CD4-positive, CD25-positive, alpha-beta regulatory T cell (primary cell): ENCODE measurements around the gene EGFLAM. TPM values are rescaled to one million over a fixed set of nuclear protein-coding genes. Genes with fewer than 3 reads are reported as not detected.

Experiments
- ATAC-seq, 2 donors: fragments of 150-1000 bp; cut with Tn5 transposase; one replicate each; pipeline ENCODE4 v1.10.0; 2021; ENCODE audit warnings: low read depth in 2 of 2, moderate number of reproducible peaks in 2 of 2, moderate library complexity in 1 of 2
- DNase-seq, 3 donors: peaks; one replicate each; pipeline versions ENCODE4 v3.0.0 to v3.0.0-alpha.2; 2012 to 2022; ENCODE audit warnings: mixed read lengths in 1 of 3
- H3K27ac ChIP-seq: one replicate; pipeline ENCODE4 v1.7.0; 2013; ENCODE audit warnings: mild to moderate bottlenecking, low read length; ENCODE audit not compliant: insufficient read depth, poor library complexity, severe bottlenecking
- H3K27me3 ChIP-seq: one replicate; pipeline ENCODE4 v1.7.0; 2013; ENCODE audit warnings: low read length; ENCODE audit not compliant: control insufficient read depth, insufficient read depth
- H3K36me3 ChIP-seq: one replicate; pipeline ENCODE4 v1.7.0; 2013; ENCODE audit warnings: mild to moderate bottlenecking, low read length, moderate library complexity; ENCODE audit not compliant: control insufficient read depth, insufficient read depth
- H3K4me1 ChIP-seq: 2 replicates; pipeline ENCODE4 v1.7.0; 2013; ENCODE audit warnings: mild to moderate bottlenecking, low read length; ENCODE audit not compliant: insufficient read depth, control insufficient read depth, poor library complexity, severe bottlenecking
- H3K4me3 ChIP-seq: one replicate; pipeline ENCODE4 v1.7.0; 2013; ENCODE audit warnings: low read depth, mild to moderate bottlenecking, low read length, moderate library complexity
- H3K9me3 ChIP-seq, 2 experiments: 1 replicate in 1 of 2; 2 replicates in 1 of 2; pipeline ENCODE4 v1.7.0; 2013; ENCODE audit warnings: low read length in 2 of 2, mild to moderate bottlenecking in 1 of 2, moderate library complexity in 1 of 2; ENCODE audit not compliant: control insufficient read depth in 2 of 2
- H3K27ac Mint-ChIP-seq, 3 donors: one replicate each; pipeline ENCODE4 v1.8.0; 2020 to 2022; ENCODE audit warnings: mild to moderate bottlenecking in 3 of 3, mixed read lengths in 3 of 3, moderate library complexity in 2 of 3
- H3K27me3 Mint-ChIP-seq: one replicate; pipeline ENCODE4 v1.8.0; 2022; ENCODE audit warnings: mild to moderate bottlenecking, mixed read lengths
- H3K36me3 Mint-ChIP-seq: one replicate; pipeline ENCODE4 v1.8.0; 2020; ENCODE audit warnings: mixed read lengths
- H3K4me1 Mint-ChIP-seq, 4 donors: one replicate each; pipeline ENCODE4 v1.8.0; 2020 to 2022; ENCODE audit warnings: mixed read lengths in 4 of 4, mild to moderate bottlenecking in 1 of 4
- H3K4me3 Mint-ChIP-seq, 4 donors: one replicate each; pipeline ENCODE4 v1.8.0; 2020 to 2022; ENCODE audit warnings: mild to moderate bottlenecking in 4 of 4, mixed read lengths in 4 of 4, moderate library complexity in 3 of 4
- H3K9me3 Mint-ChIP-seq, 7 donors: one replicate each; pipeline ENCODE4 v1.8.0; 2020 to 2022; ENCODE audit warnings: mixed read lengths in 7 of 7, mild to moderate bottlenecking in 3 of 7, moderate library complexity in 2 of 7
- polyA plus RNA-seq, 4 donors: library from polyadenylated mRNA; unstranded; fragments of 300-500 nt; fragmentation: Illumina TruSeq; gene quantifications; one replicate each; pipeline ENCODE4 v1.2.3, GENCODE V29; 2021
- total RNA-seq: library from RNA; stranded (reverse); gene quantifications from one replicate; pipeline ENCODE4 v1.2.3, GENCODE V29; 2022

EGFLAM gene
- total RNA-seq (not detected), polyA plus RNA-seq (not detected)

- H3K27ac ChIP-seq = no peak within 1 kb of the TSS
- H3K9me3 ChIP-seq = no peaks in the 10 kb centered on the region
- peaks cover 0 to 10% (median under 1%) of the 10 kb centered on the region in 4 donors for H3K4me1 Mint-ChIP-seq
- no peaks in the 10 kb centered on the region for H3K36me3 ChIP-seq
- DNase-seq (no peak), ATAC-seq (no peak)
- peaks cover 5% of the 10 kb centered on the region for H3K4me1 ChIP-seq
- no peak within 1 kb of the TSS for H3K4me3 ChIP-seq
- peak within 1 kb of the TSS in 1 of 4 donors; percentile 26 for H3K4me3 Mint-ChIP-seq
- H3K9me3 Mint-ChIP-seq = peaks cover 0 to 4% (median 2%) of the 10 kb centered on the region in 7 donors
- no peaks in the 10 kb centered on the region for H3K36me3 Mint-ChIP-seq
- peaks cover 26% of the 10 kb centered on the region for H3K27me3 ChIP-seq
- peaks cover 68% of the 10 kb centered on the region for H3K27me3 Mint-ChIP-seq
- H3K27ac Mint-ChIP-seq = no peak within 1 kb of the TSS
These were observed at the start of gene EGFLAM for GRCh38 chr5:38258319-38259061. TSS of gene EGFLAM (plus strand) at chr5:38258559. CDS start at chr5:38258755, 196 bp downstream.

DNA sequence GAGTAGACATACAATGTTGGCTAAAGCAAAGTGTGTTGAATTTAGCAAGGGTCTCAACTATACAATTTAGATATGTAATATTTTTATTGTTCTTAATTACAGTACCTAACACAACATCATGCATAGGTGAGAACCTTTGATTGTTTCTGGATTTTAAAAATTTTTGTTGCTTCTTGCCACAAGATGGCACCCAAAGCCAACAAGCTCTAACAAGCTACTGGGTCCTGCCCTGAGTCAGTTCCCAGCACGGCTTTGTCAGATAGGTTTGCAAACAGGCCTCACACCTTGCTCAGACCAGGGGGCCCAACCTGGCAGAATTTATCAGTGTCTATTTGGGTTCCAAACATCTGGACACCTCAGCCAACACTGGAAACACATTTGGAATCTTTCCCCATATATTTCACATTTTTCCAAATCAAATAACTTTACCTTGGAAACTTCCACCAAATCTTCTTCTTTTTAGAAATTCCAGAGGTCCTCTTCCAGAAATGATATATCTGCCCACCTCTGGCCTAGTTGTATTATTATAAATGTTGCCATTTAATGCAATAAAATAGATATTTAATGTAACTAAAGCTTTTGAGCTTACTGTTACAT, 49.5 kb upstream of the EGFLAM start:
- no peak overlapping the region for H3K4me3 ChIP-seq
- DNase-seq = peak in 1 of 3 donors; percentile 17
- H3K27ac ChIP-seq = no peak overlapping the region
- H3K36me3 ChIP-seq = no peaks in the 10 kb centered on the region
- Mint-ChIP-seq H3K27me3 (no peaks in the 10 kb centered on the region), H3K27ac (no peak overlapping the region), H3K4me3 (no peak overlapping the region), H3K9me3 (peaks cover 0 to 9% (median 0%) of the 10 kb centered on the region in 7 donors), H3K4me1 (no peaks in the 10 kb centered on the region), H3K36me3 (no peaks in the 10 kb centered on the region)
- no peaks in the 10 kb centered on the region for H3K27me3 ChIP-seq
- no peak for ATAC-seq
- no peaks in the 10 kb centered on the region for H3K4me1 ChIP-seq
- H3K9me3 ChIP-seq = no peaks in the 10 kb centered on the region

- Mint-ChIP-seq H3K27me3 (no peaks in the 10 kb centered on the region), H3K9me3 (peaks cover 0 to 9% (median 0%) of the 10 kb centered on the region in 7 donors), H3K4me3 (no peak overlapping the region), H3K4me1 (no peaks in the 10 kb centered on the region), H3K36me3 (no peaks in the 10 kb centered on the region), H3K27ac (no peak overlapping the region)
- Histone ChIP-seq H3K9me3 (no peaks in the 10 kb centered on the region), H3K4me1 (no peaks in the 10 kb centered on the region), H3K27me3 (no peaks in the 10 kb centered on the region), H3K36me3 (no peaks in the 10 kb centered on the region), H3K4me3 (no peak overlapping the region), H3K27ac (no peak overlapping the region)
- DNase-seq = no peak
- no peak for ATAC-seq
These were observed 47.5 kb upstream of the EGFLAM start for GRCh38 chr5:38210676-38211353.

DNA sequence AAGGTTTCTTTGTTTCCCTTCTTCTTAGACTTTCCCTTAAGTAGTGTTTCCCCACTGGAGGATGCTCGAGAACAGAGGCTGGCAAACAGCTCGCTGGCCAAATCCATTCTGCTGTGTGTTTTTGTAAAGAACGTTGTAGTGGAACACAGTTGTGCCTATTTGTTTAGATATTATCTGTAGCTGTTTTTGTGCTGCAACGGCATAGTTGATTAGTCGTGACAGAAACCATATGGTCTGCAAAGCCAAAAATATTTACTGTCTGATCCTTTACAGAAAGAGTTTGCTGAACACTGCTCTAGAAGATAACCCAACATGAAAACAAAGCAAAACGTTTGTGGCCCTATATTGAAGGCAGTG, 47.0 kb upstream of the EGFLAM start:
- H3K4me1 ChIP-seq = no peaks in the 10 kb centered on the region
- H3K9me3 ChIP-seq = no peaks in the 10 kb centered on the region
- H3K36me3 Mint-ChIP-seq = no peaks in the 10 kb centered on the region
- no peaks in the 10 kb centered on the region for H3K36me3 ChIP-seq
- H3K9me3 Mint-ChIP-seq = peaks cover 0 to 9% (median 0%) of the 10 kb centered on the region in 7 donors
- ATAC-seq (no peak), DNase-seq (no peak)
- H3K27ac ChIP-seq = no peak overlapping the region
- H3K27me3 ChIP-seq = no peaks in the 10 kb centered on the region
- no peaks in the 10 kb centered on the region for H3K27me3 Mint-ChIP-seq
- no peak overlapping the region for H3K27ac Mint-ChIP-seq
- H3K4me1 Mint-ChIP-seq = no peaks in the 10 kb centered on the region
- H3K4me3 Mint-ChIP-seq = no peak overlapping the region
- no peak overlapping the region for H3K4me3 ChIP-seq

DNA sequence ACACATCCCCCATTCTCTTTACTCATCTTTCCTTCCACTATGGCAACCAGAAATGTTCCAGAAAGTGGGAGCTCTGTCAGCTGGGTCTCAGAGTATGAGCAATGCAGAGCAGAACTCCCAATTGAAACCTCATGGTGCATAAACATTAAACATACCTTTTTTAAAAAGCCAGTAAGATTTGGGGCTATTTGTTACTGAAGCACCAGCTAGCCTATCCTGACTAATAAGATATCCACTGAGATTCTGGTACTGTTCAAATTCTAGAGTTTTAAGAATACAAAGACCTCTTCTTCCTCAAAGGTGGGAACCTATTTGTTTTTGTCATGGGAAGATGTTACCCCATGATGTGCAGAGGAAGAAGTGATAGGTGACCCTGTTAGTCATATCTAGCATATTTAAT, 46.1 kb upstream of the EGFLAM start:
- Mint-ChIP-seq H3K36me3 (no peaks in the 10 kb centered on the region), H3K27me3 (peaks cover 6% of the 10 kb centered on the region), H3K9me3 (peaks cover 0 to 9% (median 0%) of the 10 kb centered on the region in 7 donors), H3K4me3 (no peak overlapping the region), H3K27ac (no peak overlapping the region), H3K4me1 (no peaks in the 10 kb centered on the region)
- Histone ChIP-seq H3K9me3 (no peaks in the 10 kb centered on the region), H3K4me3 (no peak overlapping the region), H3K27ac (no peak overlapping the region), H3K27me3 (no peaks in the 10 kb centered on the region), H3K4me1 (no peaks in the 10 kb centered on the region), H3K36me3 (no peaks in the 10 kb centered on the region)
- no peak for DNase-seq
- no peak for ATAC-seq

DNA sequence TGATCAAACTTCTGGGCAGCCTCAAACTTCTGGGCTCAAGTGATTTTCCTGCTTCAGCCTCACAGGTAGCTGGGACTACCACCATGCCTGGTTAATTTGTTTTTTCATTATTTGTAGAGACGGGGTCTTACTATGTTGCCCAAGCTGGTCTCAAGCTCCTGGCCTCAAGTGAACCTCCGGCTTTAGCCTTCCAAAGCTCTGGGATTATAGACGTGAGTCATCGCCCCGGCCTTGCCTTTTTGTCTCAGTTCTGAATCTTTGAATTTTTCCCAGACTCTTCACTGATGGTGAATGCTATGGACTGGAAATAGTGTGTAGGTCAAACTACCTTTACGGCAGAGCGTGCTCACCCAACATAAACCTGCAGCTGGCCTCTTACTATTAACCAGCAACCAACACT, 32.3 kb upstream of the EGFLAM start:
- Histone ChIP-seq H3K27me3 (no peaks in the 10 kb centered on the region), H3K9me3 (no peaks in the 10 kb centered on the region), H3K36me3 (no peaks in the 10 kb centered on the region), H3K4me3 (no peak overlapping the region), H3K27ac (no peak overlapping the region), H3K4me1 (no peaks in the 10 kb centered on the region)
- H3K4me1 Mint-ChIP-seq = no peaks in the 10 kb centered on the region
- no peaks in the 10 kb centered on the region for H3K27me3 Mint-ChIP-seq
- H3K9me3 Mint-ChIP-seq = peaks cover 0 to 1% (median 0%) of the 10 kb centered on the region in 7 donors
- ATAC-seq = no peak
- H3K4me3 Mint-ChIP-seq = no peak overlapping the region
- no peaks in the 10 kb centered on the region for H3K36me3 Mint-ChIP-seq
- H3K27ac Mint-ChIP-seq = no peak overlapping the region
- no peak for DNase-seq

DNA sequence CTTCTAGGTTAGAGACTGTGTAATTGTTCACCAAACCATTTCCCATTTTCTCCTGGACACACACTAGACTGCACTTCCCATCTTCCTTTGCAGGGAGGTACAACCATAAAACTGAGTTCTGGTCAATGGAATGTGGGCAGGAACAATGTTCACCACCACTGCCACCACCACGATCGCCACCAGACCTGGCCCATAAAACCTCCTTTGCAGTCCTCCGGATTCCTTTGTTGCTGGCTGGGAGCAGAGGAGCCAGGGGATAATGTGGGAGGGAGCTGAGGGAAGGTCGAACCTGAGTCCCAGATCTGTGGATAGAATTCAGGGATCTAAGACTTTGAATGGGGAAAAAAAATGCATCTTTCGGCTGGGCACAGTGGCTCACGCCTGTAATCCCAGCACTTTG, 29.4 kb upstream of the EGFLAM start:
- Mint-ChIP-seq H3K27ac (no peak overlapping the region), H3K4me1 (no peaks in the 10 kb centered on the region), H3K9me3 (peaks cover 0 to 1% (median under 1%) of the 10 kb centered on the region in 7 donors), H3K27me3 (no peaks in the 10 kb centered on the region), H3K4me3 (no peak overlapping the region), H3K36me3 (no peaks in the 10 kb centered on the region)
- Histone ChIP-seq H3K4me1 (no peaks in the 10 kb centered on the region), H3K27me3 (no peaks in the 10 kb centered on the region), H3K36me3 (no peaks in the 10 kb centered on the region), H3K4me3 (no peak overlapping the region), H3K9me3 (no peaks in the 10 kb centered on the region), H3K27ac (no peak overlapping the region)
- DNase-seq = no peak
- ATAC-seq = no peak
